H9 (cell line): ENCODE results near the gene FBXL16. TPM values are rescaled to one million over a fixed set of nuclear protein-coding genes. Genes with fewer than 3 reads are reported as not detected.

Source experiments
- DNase-seq: peaks from one replicate; pipeline ENCODE4 v3.0.0-alpha.2; 2017
- H2AFZ ChIP-seq: one replicate; pipeline ENCODE4 v1.6.1; 2013; ENCODE audit warnings: mild to moderate bottlenecking, low read length, control low read depth, moderate library complexity
- H2AK5ac ChIP-seq: 2 replicates; pipeline ENCODE4 v1.6.1; 2013; ENCODE audit warnings: low read length, control low read depth, mixed read lengths; ENCODE audit not compliant: insufficient read length
- H2BK120ac ChIP-seq: one replicate; pipeline ENCODE4 v1.6.1; 2013; ENCODE audit warnings: low read depth, mild to moderate bottlenecking, low read length, control low read depth, inconsistent platforms; ENCODE audit not compliant: poor library complexity, severe bottlenecking
- H2BK12ac ChIP-seq: 2 replicates; pipeline ENCODE4 v1.6.1; 2013; ENCODE audit warnings: low read length, control low read depth, mixed read lengths, low read depth; ENCODE audit not compliant: insufficient read length
- H2BK15ac ChIP-seq: 2 replicates; pipeline ENCODE4 v1.6.1; 2013; ENCODE audit warnings: low read depth, low read length, control low read depth
- H2BK20ac ChIP-seq: one replicate; pipeline ENCODE4 v1.6.1; 2013; ENCODE audit warnings: low read depth, mild to moderate bottlenecking, low read length, control low read depth, inconsistent platforms; ENCODE audit not compliant: poor library complexity, severe bottlenecking
- H2BK5ac ChIP-seq: 2 replicates; pipeline ENCODE4 v1.6.1; 2013; ENCODE audit warnings: low read length, control low read depth, mixed read lengths; ENCODE audit not compliant: insufficient read length
- H3K14ac ChIP-seq: 2 replicates; pipeline ENCODE4 v1.6.1; 2013; ENCODE audit warnings: low read length, control low read depth; ENCODE audit not compliant: insufficient read depth
- H3K18ac ChIP-seq: 2 replicates; pipeline ENCODE4 v1.6.1; 2013; ENCODE audit warnings: low read depth, mild to moderate bottlenecking, mixed read lengths, low read length, control low read depth; ENCODE audit not compliant: insufficient read length
- H3K23ac ChIP-seq: 2 replicates; pipeline ENCODE4 v1.6.1; 2013; ENCODE audit warnings: low read length, control low read depth, mixed read lengths, low read depth; ENCODE audit not compliant: insufficient read length
- H3K23me2 ChIP-seq: 2 replicates; pipeline ENCODE4 v1.6.1; 2013; ENCODE audit warnings: low read depth, mild to moderate bottlenecking, mixed read lengths, low read length, control low read depth; ENCODE audit not compliant: insufficient read length, poor library complexity, severe bottlenecking
- H3K27ac ChIP-seq: 2 replicates; pipeline ENCODE4 v1.5.1; 2013; ENCODE audit warnings: low read length, control low read depth, mixed read lengths, low read depth; ENCODE audit not compliant: insufficient read length
- H3K27me3 ChIP-seq: 2 replicates; pipeline ENCODE4 v1.6.1; 2013; ENCODE audit warnings: low read length, control low read depth, inconsistent platforms; ENCODE audit not compliant: insufficient read depth
- H3K4ac ChIP-seq: 2 replicates; pipeline ENCODE4 v1.6.1; 2013; ENCODE audit warnings: low read depth, mild to moderate bottlenecking, control low read depth, inconsistent platforms, low read length, moderate library complexity
- H3K4me1 ChIP-seq: 2 replicates; pipeline ENCODE4 v1.6.1; 2013; ENCODE audit warnings: low read length, control low read depth, inconsistent platforms; ENCODE audit not compliant: insufficient read depth
- H3K4me2 ChIP-seq: 2 replicates; pipeline ENCODE4 v1.6.1; 2013; ENCODE audit warnings: low read length, control low read depth, mixed read lengths; ENCODE audit not compliant: insufficient read length, insufficient read depth
- H3K56ac ChIP-seq: 2 replicates; pipeline ENCODE4 v1.6.1; 2013; ENCODE audit warnings: low read depth, mild to moderate bottlenecking, mixed read lengths, low read length, control low read depth; ENCODE audit not compliant: insufficient read length
- H3K79me1 ChIP-seq: 2 replicates; pipeline ENCODE4 v1.6.1; 2013; ENCODE audit warnings: low read depth, mild to moderate bottlenecking, moderate library complexity, low read length, control low read depth, inconsistent platforms; ENCODE audit not compliant: insufficient read depth, poor library complexity, severe bottlenecking
- H3K79me2 ChIP-seq: 2 replicates; pipeline ENCODE4 v1.6.1; 2013; ENCODE audit warnings: low read length, control low read depth, inconsistent platforms; ENCODE audit not compliant: insufficient read depth
- H3K9ac ChIP-seq: 2 replicates; pipeline ENCODE4 v1.6.1; 2013; ENCODE audit warnings: low read length, control low read depth, mixed read lengths; ENCODE audit not compliant: insufficient read length; ENCODE audit errors: extremely low read depth
- H3K9me3 ChIP-seq: one replicate; pipeline ENCODE4 v1.6.1; 2013; ENCODE audit warnings: low read depth, low read length, inconsistent platforms; ENCODE audit not compliant: control insufficient read depth
- H3T11ph ChIP-seq: one replicate; pipeline ENCODE4 v1.6.1; 2013; ENCODE audit warnings: mild to moderate bottlenecking, low read length, control low read depth, inconsistent platforms
- H4K20me1 ChIP-seq: one replicate; pipeline ENCODE4 v1.6.1; 2013; ENCODE audit not compliant: control insufficient read depth, insufficient read length, insufficient read depth
- H4K5ac ChIP-seq: 2 replicates; pipeline ENCODE4 v1.6.1; 2013; ENCODE audit warnings: low read depth, mild to moderate bottlenecking, mixed read lengths, low read length, control low read depth; ENCODE audit not compliant: insufficient read length
- H4K8ac ChIP-seq: replicated peaks from 2 replicates; pipeline ENCODE4 v1.6.1; 2013; ENCODE audit warnings: low read length, control low read depth, mixed read lengths, low read depth; ENCODE audit not compliant: insufficient read length
- H4K91ac ChIP-seq: 2 replicates; pipeline ENCODE4 v1.6.1; 2013; ENCODE audit warnings: low read depth, mild to moderate bottlenecking, moderate library complexity, mixed read lengths, low read length, control low read depth; ENCODE audit not compliant: insufficient read length
- H3K27ac Mint-ChIP-seq, 3 experiments: 2 replicates in 2 of 3; 3 replicates in 1 of 3; pipeline ENCODE4 v1.8.0; 2020 to 2021; ENCODE audit warnings: mixed read lengths in 3 of 3, mild to moderate bottlenecking in 1 of 3, moderate library complexity in 1 of 3
- H3K27me3 Mint-ChIP-seq: 2 replicates; pipeline ENCODE4 v1.8.0; 2021; ENCODE audit warnings: low read depth, mild to moderate bottlenecking, moderate library complexity, mixed read lengths
- H3K36me3 Mint-ChIP-seq, 3 experiments: 2 replicates in 2 of 3; 3 replicates in 1 of 3; pipeline ENCODE4 v1.8.0; 2020 to 2021; ENCODE audit warnings: low read depth in 3 of 3, mixed read lengths in 3 of 3; ENCODE audit not compliant: insufficient read depth in 1 of 3
- H3K4me1 Mint-ChIP-seq, 2 experiments: 2 replicates each; pipeline ENCODE4 v1.8.0; 2020; ENCODE audit warnings: mixed read lengths in 2 of 2
- H3K4me3 Mint-ChIP-seq, 2 experiments: 2 replicates in 1 of 2; 3 replicates in 1 of 2; pipeline ENCODE4 v1.8.0; 2020 to 2021; ENCODE audit warnings: mild to moderate bottlenecking in 2 of 2, mixed read lengths in 2 of 2, moderate library complexity in 1 of 2
- H3K9me3 Mint-ChIP-seq, 2 experiments: 2 replicates in 1 of 2; 3 replicates in 1 of 2; pipeline ENCODE4 v1.8.0; 2020; ENCODE audit warnings: mild to moderate bottlenecking in 2 of 2, mixed read lengths in 2 of 2, moderate library complexity in 1 of 2
- WGBS: extraction: QIAGEN DNeasy Blood & Tissue Kit; methylation state at CpG from one replicate; pipeline ENCODE4 v1.1.7; 2013; ENCODE audit warnings: missing lambda C conversion rate, low lambda C conversion rate, mixed read lengths; ENCODE audit not compliant: insufficient read length; ENCODE audit errors: extremely low coverage; 5-methylcytosine and 5-hydroxymethylcytosine counted together
- total RNA-seq: library from RNA; stranded (reverse); gene quantifications from 2 replicates; pipeline ENCODE4 v1.2.1, GENCODE V29; 2021
- TF ChIP-seq, protein P1 (sequence below): fragments of 200-600 bp; sonication (generic); conservative IDR thresholded peaks from 3 replicates; pipeline ENCODE4 v1.8.0; 2021; ENCODE audit warnings: antibody characterized with exemption, mild to moderate bottlenecking

FBXL16 gene
- total RNA-seq, 1 experiment from 2014 or later: 9.6 TPM

DNA sequence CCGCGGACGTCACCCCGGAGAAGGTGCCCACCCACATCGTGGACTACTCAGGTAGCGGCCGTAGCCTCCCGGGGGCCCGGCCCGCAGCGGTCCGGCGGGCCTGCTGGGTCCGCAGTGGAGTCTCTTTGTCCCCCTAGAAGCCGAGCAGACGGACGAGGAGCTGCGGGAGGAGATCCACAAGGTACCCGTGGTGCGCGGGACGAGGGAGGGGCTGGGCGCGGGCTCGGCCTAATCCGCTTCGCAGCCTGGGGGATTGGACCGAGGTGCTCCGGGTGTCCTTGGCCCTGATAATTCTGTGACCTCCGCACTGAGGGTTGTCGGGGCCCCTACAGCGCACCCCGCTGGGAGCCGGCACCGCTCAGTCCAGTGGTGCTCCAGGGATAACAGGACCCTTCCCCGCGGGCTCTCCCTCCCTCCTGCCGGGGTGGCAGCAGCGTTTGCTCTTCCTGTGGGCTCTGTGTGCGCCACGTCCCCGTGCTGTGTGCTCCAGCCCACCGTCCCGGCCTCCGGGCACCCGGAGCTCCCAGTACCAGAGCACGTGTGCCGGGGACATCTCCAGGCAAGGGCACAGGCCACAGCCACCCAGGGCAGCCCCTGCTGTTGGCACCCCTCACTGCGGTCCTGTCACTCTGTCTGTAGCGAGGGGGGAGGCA lies 37.0 kb downstream of the FBXL16 start:
- Histone ChIP-seq H3K79me2 (no peaks in the 10 kb centered on the region; the same call in 1 of the 2 replicates), H3K18ac (no peak overlapping the region), H3K56ac (no peak overlapping the region), H2AK5ac (no peak overlapping the region), H3K4me1 (no peaks in the 10 kb centered on the region), H3K27me3 (no peaks in the 10 kb centered on the region), H4K91ac (no peak overlapping the region), H2BK20ac (no peak overlapping the region), H3K9ac (peak overlapping the region; percentile 56), H2BK5ac (no peak overlapping the region), H4K20me1 (no peaks in the 10 kb centered on the region), H2BK12ac (no peak overlapping the region), H3K79me1 (no peaks in the 10 kb centered on the region), H3K23ac (no peak overlapping the region), H3K9me3 (no peaks in the 10 kb centered on the region), H2BK15ac (no peak overlapping the region), H2BK120ac (no peak overlapping the region), H2AFZ (no peak overlapping the region), H3K27ac (no peak overlapping the region), H3K23me2 (no peaks in the 10 kb centered on the region), H3K14ac (0 out of 2 replicates have a peak overlapping the region, but pooled peaks have one; percentile 61), H4K5ac (no peak overlapping the region), H3T11ph (no peak overlapping the region), H3K4me2 (peak overlapping the region; percentile 18), H3K4ac (no peak overlapping the region), H4K8ac (no peak overlapping the region)
- H3K4me1 Mint-ChIP-seq: peaks cover 2% of the 10 kb centered on the region in 2 experiments; a peak in 3 of 4 replicates
- peaks cover 11 to 27% (median 27%) of the 10 kb centered on the region in 3 experiments; a peak in 6 of 7 replicates for H3K36me3 Mint-ChIP-seq
- H3K27ac Mint-ChIP-seq: no peak overlapping the region
- no peaks in the 10 kb centered on the region for H3K27me3 Mint-ChIP-seq
- WGBS: no CpG with 5 or more reads among the region's 50 CpGs
- DNase-seq: no peak
- TF ChIP-seq, protein P1, sequence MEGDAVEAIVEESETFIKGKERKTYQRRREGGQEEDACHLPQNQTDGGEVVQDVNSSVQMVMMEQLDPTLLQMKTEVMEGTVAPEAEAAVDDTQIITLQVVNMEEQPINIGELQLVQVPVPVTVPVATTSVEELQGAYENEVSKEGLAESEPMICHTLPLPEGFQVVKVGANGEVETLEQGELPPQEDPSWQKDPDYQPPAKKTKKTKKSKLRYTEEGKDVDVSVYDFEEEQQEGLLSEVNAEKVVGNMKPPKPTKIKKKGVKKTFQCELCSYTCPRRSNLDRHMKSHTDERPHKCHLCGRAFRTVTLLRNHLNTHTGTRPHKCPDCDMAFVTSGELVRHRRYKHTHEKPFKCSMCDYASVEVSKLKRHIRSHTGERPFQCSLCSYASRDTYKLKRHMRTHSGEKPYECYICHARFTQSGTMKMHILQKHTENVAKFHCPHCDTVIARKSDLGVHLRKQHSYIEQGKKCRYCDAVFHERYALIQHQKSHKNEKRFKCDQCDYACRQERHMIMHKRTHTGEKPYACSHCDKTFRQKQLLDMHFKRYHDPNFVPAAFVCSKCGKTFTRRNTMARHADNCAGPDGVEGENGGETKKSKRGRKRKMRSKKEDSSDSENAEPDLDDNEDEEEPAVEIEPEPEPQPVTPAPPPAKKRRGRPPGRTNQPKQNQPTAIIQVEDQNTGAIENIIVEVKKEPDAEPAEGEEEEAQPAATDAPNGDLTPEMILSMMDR: no peak
- peak overlapping the region; percentile 77 to 82 for H3K4me3 Mint-ChIP-seq
- H3K9me3 Mint-ChIP-seq: no peaks in the 10 kb centered on the region
